SK-N-SH treated with all-trans-retinoic acid at 6 μM for 48 hours (cell line): ENCODE measurements around the gene CLMN.

Experiments
- ESRRG ChIP-seq: fragments of 250-450 bp; sonication (Bioruptor Pico); IDR thresholded peaks from 2 replicates; pipeline ENCODE4 v1.6.1; 2021; ENCODE audit warnings: mild to moderate bottlenecking
- TCF4 ChIP-seq: fragments of 250-450 bp; sonication (Bioruptor Pico); IDR thresholded peaks from 2 replicates; pipeline ENCODE4 v1.8.0; 2021; ENCODE audit warnings: mild to moderate bottlenecking, moderate library complexity, borderline replicate concordance
- ZFP30 ChIP-seq: fragments of 450-650 bp; formaldehyde crosslinking; IDR thresholded peaks from 2 replicates; pipeline ENCODE4 v1.5.0; 2022; ENCODE audit warnings: mild to moderate bottlenecking, moderate library complexity
- ZNF565 ChIP-seq: fragments of 450-650 bp; formaldehyde crosslinking; conservative IDR thresholded peaks from 2 replicates; pipeline ENCODE4 v1.5.0; 2020; ENCODE audit warnings: low read depth, mild to moderate bottlenecking, moderate library complexity
- ZNF70 ChIP-seq: fragments of 450-650 bp; formaldehyde crosslinking; IDR thresholded peaks from 2 replicates; pipeline ENCODE4 v1.5.0; 2020; ENCODE audit warnings: mild to moderate bottlenecking, moderate library complexity
- TF ChIP-seq, protein P1 (sequence below): fragments of 250-450 bp; sonication (Bioruptor Pico); IDR thresholded peaks from 2 replicates; pipeline ENCODE4 v1.5.1; 2020; ENCODE audit warnings: low read depth, mild to moderate bottlenecking, moderate library complexity
- TF ChIP-seq, protein P2 (sequence below): fragments of 250-450 bp; sonication (Bioruptor Pico); IDR thresholded peaks from 2 replicates; pipeline ENCODE4 v1.8.0; 2020; ENCODE audit warnings: mild to moderate bottlenecking, moderate library complexity, borderline replicate concordance

GRCh38 chr14:95164506-95164905 lies 155.2 kb downstream of the CLMN start:
- TF ChIP-seq ZNF70 (CRISPR knock-in tag): no peak
- TF ChIP-seq ZFP30: no peak
- TF ChIP-seq ESRRG (CRISPR knock-in tag): no peak
- TF ChIP-seq TCF4 (CRISPR knock-in tag): no peak
- TF ChIP-seq, protein P1, sequence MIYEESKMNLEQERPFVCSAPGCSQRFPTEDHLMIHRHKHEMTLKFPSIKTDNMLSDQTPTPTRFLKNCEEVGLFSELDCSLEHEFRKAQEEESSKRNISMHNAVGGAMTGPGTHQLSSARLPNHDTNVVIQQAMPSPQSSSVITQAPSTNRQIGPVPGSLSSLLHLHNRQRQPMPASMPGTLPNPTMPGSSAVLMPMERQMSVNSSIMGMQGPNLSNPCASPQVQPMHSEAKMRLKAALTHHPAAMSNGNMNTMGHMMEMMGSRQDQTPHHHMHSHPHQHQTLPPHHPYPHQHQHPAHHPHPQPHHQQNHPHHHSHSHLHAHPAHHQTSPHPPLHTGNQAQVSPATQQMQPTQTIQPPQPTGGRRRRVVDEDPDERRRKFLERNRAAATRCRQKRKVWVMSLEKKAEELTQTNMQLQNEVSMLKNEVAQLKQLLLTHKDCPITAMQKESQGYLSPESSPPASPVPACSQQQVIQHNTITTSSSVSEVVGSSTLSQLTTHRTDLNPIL: no peak
- TF ChIP-seq, protein P2, sequence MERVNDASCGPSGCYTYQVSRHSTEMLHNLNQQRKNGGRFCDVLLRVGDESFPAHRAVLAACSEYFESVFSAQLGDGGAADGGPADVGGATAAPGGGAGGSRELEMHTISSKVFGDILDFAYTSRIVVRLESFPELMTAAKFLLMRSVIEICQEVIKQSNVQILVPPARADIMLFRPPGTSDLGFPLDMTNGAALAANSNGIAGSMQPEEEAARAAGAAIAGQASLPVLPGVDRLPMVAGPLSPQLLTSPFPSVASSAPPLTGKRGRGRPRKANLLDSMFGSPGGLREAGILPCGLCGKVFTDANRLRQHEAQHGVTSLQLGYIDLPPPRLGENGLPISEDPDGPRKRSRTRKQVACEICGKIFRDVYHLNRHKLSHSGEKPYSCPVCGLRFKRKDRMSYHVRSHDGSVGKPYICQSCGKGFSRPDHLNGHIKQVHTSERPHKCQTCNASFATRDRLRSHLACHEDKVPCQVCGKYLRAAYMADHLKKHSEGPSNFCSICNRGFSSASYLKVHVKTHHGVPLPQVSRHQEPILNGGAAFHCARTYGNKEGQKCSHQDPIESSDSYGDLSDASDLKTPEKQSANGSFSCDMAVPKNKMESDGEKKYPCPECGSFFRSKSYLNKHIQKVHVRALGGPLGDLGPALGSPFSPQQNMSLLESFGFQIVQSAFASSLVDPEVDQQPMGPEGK (CRISPR knock-in tag): no peak
- no peak for TF ChIP-seq ZNF565 (CRISPR knock-in tag)
